Upper lobe of left lung (tissue), 4 donors: ENCODE results near the gene BCL10.

Experiments
- EP300 ChIP-seq, 4 donors: sonication (generic); formaldehyde crosslinking; IDR thresholded peaks; one replicate each; pipeline ENCODE4 v1.5.1; 2017; ENCODE audit warnings: antibody characterized with exemption in 4 of 4, control low read depth in 2 of 4
- POLR2A ChIP-seq, 4 donors: fragments of 450-650 bp; IDR thresholded peaks; one replicate each; pipeline ENCODE4 v1.5.1; 2016 to 2017; ENCODE audit warnings: antibody characterized with exemption in 4 of 4, mild to moderate bottlenecking in 2 of 4
- POLR2AphosphoS5 ChIP-seq, 2 donors: sonication (generic); formaldehyde crosslinking; IDR thresholded peaks; one replicate each; pipeline ENCODE4 v1.5.1; 2017; ENCODE audit warnings: antibody characterized with exemption in 2 of 2
- TF ChIP-seq, protein P1 (sequence below), 6 experiments: fragments of 450-650 bp in 4 of 6; fragments of 200-600 bp in 2 of 6; sonication (generic) in 2 of 6; IDR thresholded peaks; one replicate each; pipeline ENCODE4 v1.5.1; 2016 to 2019; ENCODE audit warnings: antibody characterized with exemption in 6 of 6

DNA sequence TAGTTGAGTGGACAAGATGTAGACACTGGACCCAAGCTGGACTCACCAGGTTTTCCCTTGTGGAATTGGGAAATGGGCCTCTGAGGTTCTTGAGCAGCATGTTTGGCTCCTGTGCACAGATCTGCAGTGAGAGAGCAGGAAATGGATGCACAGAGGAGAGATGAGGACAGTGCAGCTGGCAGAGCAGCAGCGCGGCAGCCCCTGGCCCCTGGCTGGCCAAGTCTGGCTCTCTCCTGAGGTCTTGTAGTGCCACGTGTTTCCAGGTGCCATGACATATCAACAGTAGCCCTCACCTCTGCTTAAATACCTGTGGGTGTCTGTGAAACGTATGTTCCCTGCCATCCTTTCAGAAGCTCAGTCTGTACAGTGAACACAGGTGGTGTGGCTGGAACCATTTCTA, 19.2 kb upstream of the BCL10 start:
- TF ChIP-seq, protein P1, sequence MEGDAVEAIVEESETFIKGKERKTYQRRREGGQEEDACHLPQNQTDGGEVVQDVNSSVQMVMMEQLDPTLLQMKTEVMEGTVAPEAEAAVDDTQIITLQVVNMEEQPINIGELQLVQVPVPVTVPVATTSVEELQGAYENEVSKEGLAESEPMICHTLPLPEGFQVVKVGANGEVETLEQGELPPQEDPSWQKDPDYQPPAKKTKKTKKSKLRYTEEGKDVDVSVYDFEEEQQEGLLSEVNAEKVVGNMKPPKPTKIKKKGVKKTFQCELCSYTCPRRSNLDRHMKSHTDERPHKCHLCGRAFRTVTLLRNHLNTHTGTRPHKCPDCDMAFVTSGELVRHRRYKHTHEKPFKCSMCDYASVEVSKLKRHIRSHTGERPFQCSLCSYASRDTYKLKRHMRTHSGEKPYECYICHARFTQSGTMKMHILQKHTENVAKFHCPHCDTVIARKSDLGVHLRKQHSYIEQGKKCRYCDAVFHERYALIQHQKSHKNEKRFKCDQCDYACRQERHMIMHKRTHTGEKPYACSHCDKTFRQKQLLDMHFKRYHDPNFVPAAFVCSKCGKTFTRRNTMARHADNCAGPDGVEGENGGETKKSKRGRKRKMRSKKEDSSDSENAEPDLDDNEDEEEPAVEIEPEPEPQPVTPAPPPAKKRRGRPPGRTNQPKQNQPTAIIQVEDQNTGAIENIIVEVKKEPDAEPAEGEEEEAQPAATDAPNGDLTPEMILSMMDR (IDR thresholded peaks at IDR 0.05) = no peak
- TF ChIP-seq POLR2AphosphoS5 (IDR thresholded peaks at IDR 0.05) = no peak
- no peak for TF ChIP-seq POLR2A (IDR thresholded peaks at IDR 0.05)
- TF ChIP-seq EP300 (IDR thresholded peaks at IDR 0.05) = no peak
